ENCODE results near the gene ORM2.
"Not testable (repeated sequence)": the region's sequence is repeated elsewhere in the genome, so short reads cannot be mapped to it uniquely, and the experiment has no call there.

DNA sequence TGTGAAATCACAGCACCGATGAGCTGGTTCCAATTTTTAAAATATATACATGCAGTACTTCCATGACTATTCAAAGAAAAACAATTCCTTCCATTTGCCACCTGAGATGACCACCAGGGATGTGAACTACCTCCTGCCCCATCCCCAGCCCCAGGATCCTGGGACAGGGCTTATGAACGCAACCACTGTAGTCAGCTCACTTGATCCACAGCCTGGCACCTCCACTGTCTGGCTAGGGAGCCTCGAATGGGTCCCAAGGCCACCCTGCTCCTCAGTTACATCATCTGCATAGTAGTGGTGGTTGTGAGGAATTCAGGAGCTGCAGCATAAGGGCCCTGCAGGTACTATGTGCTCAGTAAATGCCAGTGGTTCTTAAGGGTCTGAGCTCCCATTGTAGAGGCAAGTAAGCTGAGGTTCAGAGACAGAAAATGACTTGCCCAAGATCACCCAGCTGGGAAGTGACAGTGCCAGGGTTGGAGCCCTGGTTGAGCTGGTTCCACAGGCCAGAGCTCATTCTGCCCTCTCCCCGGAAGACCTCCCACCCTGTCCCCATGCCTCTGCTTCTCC, 2.9 kb downstream of the ORM2 start:
- TF ChIP-seq, protein P1, sequence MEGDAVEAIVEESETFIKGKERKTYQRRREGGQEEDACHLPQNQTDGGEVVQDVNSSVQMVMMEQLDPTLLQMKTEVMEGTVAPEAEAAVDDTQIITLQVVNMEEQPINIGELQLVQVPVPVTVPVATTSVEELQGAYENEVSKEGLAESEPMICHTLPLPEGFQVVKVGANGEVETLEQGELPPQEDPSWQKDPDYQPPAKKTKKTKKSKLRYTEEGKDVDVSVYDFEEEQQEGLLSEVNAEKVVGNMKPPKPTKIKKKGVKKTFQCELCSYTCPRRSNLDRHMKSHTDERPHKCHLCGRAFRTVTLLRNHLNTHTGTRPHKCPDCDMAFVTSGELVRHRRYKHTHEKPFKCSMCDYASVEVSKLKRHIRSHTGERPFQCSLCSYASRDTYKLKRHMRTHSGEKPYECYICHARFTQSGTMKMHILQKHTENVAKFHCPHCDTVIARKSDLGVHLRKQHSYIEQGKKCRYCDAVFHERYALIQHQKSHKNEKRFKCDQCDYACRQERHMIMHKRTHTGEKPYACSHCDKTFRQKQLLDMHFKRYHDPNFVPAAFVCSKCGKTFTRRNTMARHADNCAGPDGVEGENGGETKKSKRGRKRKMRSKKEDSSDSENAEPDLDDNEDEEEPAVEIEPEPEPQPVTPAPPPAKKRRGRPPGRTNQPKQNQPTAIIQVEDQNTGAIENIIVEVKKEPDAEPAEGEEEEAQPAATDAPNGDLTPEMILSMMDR (IDR thresholded peaks at IDR 0.05) = not testable (repeated sequence)
- not testable (repeated sequence) for TF ChIP-seq POLR2AphosphoS5, POLR2A (IDR thresholded peaks at IDR 0.05)

All from sigmoid colon (tissue), 4 donors.